Prostate gland (tissue), 2 donors: ENCODE results near the gene KIF1B. TPM values are rescaled to one million over a fixed set of nuclear protein-coding genes. Genes with fewer than 3 reads are reported as not detected.

ENCODE experiments used
- DNase-seq: peaks from one replicate; pipeline ENCODE4 v3.0.0-alpha.2; 2019; ENCODE audit warnings: low spot score
- H3K27ac ChIP-seq, 2 donors: fragments of 200-600 bp; sonication (generic); 2 replicates each; pipeline ENCODE4 v1.5.1; 2017 to 2019
- H3K27me3 ChIP-seq: fragments of 200-600 bp; sonication (generic); replicated peaks from 2 replicates; pipeline ENCODE4 v1.5.1; 2019; ENCODE audit not compliant: insufficient read depth
- H3K36me3 ChIP-seq, 2 donors: fragments of 200-600 bp; sonication (generic); 1 replicate in 1 of 2; 2 replicates in 1 of 2; pipeline versions ENCODE4 v1.5.1 to v1.8.1; 2017 to 2019
- H3K4me1 ChIP-seq: fragments of 200-600 bp; sonication (generic); replicated peaks from 2 replicates; pipeline ENCODE4 v1.5.1; 2019
- H3K4me3 ChIP-seq, 2 donors: fragments of 200-600 bp; sonication (generic); 2 replicates each; pipeline ENCODE4 v1.5.1; 2017 to 2019
- H3K9me3 ChIP-seq: fragments of 200-600 bp; sonication (generic); 2 replicates; pipeline ENCODE4 v1.5.1; 2017
- CTCF ChIP-seq, 4 experiments: fragments of 200-600 bp in 2 of 4; fragments of 450-650 bp in 2 of 4; sonication (generic) in 2 of 4; IDR thresholded peaks; 1 replicate in 3 of 4; 2 replicates in 1 of 4; pipeline ENCODE4 v1.5.1; 2016 to 2019; ENCODE audit warnings: antibody characterized with exemption in 4 of 4, mild to moderate bottlenecking in 2 of 4, moderate library complexity in 2 of 4
- POLR2A ChIP-seq: fragments of 450-650 bp; IDR thresholded peaks from one replicate; pipeline ENCODE4 v1.6.1; 2016; ENCODE audit warnings: antibody characterized with exemption, mild to moderate bottlenecking
- POLR2AphosphoS5 ChIP-seq: sonication (generic); formaldehyde crosslinking; IDR thresholded peaks from one replicate; pipeline ENCODE4 v1.6.1; 2017; ENCODE audit warnings: antibody characterized with exemption
- WGBS: methylation state at CpG from one replicate; pipeline ENCODE4 v1.1.5; 2018; 5-methylcytosine and 5-hydroxymethylcytosine counted together
- intact Hi-C: fragments of 100-400 bp; cut with DNase I; formaldehyde crosslinking; loops from one replicate; pipeline ENCODE4 v1.14.2; 2022
- total RNA-seq, 2 donors: library from RNA; depleted of rRNA; stranded (reverse); fragments of >200 nt; gene quantifications; one replicate each; pipeline ENCODE4 v1.1.0, GENCODE V29; 2016

KIF1B gene
- total RNA-seq, 2 donors from 2014 or later, result 31.3 to 56.8 TPM

GRCh38 chr1:10380594-10381275 lies 170.4 kb downstream of the KIF1B start:
- H3K36me3 ChIP-seq, result no peaks in the 10 kb centered on the region
- H3K9me3 ChIP-seq, result no peaks in the 10 kb centered on the region
- TF ChIP-seq POLR2AphosphoS5 (no peak), POLR2A (no peak)
- WGBS, result 46% methylated on average over 5 of the region's 5 CpGs
- no peaks in the 10 kb centered on the region for H3K4me1 ChIP-seq
- intact Hi-C loops, result no loop called here
- H3K4me3 ChIP-seq, result no peak overlapping the region
- no peak for DNase-seq
- H3K27me3 ChIP-seq, result no peaks in the 10 kb centered on the region
- H3K27ac ChIP-seq, result no peak overlapping the region

- Histone ChIP-seq H3K9me3 (no peaks in the 10 kb centered on the region), H3K27me3 (no peaks in the 10 kb centered on the region), H3K36me3 (no peaks in the 10 kb centered on the region), H3K27ac (no peak overlapping the region), H3K4me3 (no peak overlapping the region), H3K4me1 (no peaks in the 10 kb centered on the region)
- TF ChIP-seq POLR2A, result no peak
- TF ChIP-seq CTCF (IDR thresholded peaks at IDR 0.05), result no peak
- TF ChIP-seq POLR2AphosphoS5, result no peak
- intact Hi-C loops, result no loop called here
- 96% methylated on average over 4 of the region's 4 CpGs for WGBS
- DNase-seq, result no peak
Measured at GRCh38 chr1:10383630-10384029, 173.3 kb downstream of the KIF1B start.

GRCh38 chr1:10384219-10384618 lies 173.8 kb downstream of the KIF1B start:
- intact Hi-C loops, result no loop called here
- 91% methylated on average over 8 of the region's 8 CpGs for WGBS

GRCh38 chr1:10386761-10387676 lies 176.6 kb downstream of the KIF1B start:
- intact Hi-C loops, result no loop called here
- no peaks in the 10 kb centered on the region for H3K27me3 ChIP-seq
- no peaks in the 10 kb centered on the region for H3K36me3 ChIP-seq
- H3K4me3 ChIP-seq, result no peak overlapping the region
- no peaks in the 10 kb centered on the region for H3K9me3 ChIP-seq
- peak overlapping the region in 1 of 2 donors; percentile 44 for H3K27ac ChIP-seq
- no peak for DNase-seq
- no peaks in the 10 kb centered on the region for H3K4me1 ChIP-seq
- 80% methylated on average over 12 of the region's 12 CpGs for WGBS
- TF ChIP-seq POLR2AphosphoS5 (no peak), CTCF (IDR thresholded peaks at IDR 0.05) (no peak), POLR2A (no peak)

More at GRCh38 chr1:10384219-10384618, 173.8 kb downstream of the KIF1B start:
- TF ChIP-seq POLR2AphosphoS5 (no peak), CTCF (IDR thresholded peaks at IDR 0.05) (no peak), POLR2A (no peak)
- Histone ChIP-seq H3K27ac (no peak overlapping the region), H3K4me1 (no peaks in the 10 kb centered on the region), H3K9me3 (no peaks in the 10 kb centered on the region), H3K4me3 (no peak overlapping the region), H3K27me3 (no peaks in the 10 kb centered on the region), H3K36me3 (no peaks in the 10 kb centered on the region)
- DNase-seq, result no peak

- no peak overlapping the region for H3K4me3 ChIP-seq
- no peaks in the 10 kb centered on the region for H3K27me3 ChIP-seq
- H3K36me3 ChIP-seq, result no peaks in the 10 kb centered on the region
- no peaks in the 10 kb centered on the region for H3K4me1 ChIP-seq
- peak overlapping the region in 1 of 2 donors; percentile 44 for H3K27ac ChIP-seq
- intact Hi-C loops, result no loop called here
- 9% methylated on average over 3 of the region's 3 CpGs for WGBS
- no peak for DNase-seq
- H3K9me3 ChIP-seq, result no peaks in the 10 kb centered on the region
- TF ChIP-seq CTCF (IDR thresholded peaks at IDR 0.05) (no peak), POLR2A (no peak), POLR2AphosphoS5 (no peak)
Measured at GRCh38 chr1:10387677-10388386, 177.5 kb downstream of the KIF1B start.
